Muscle layer of colon (tissue), 2 donors: ENCODE results near the gene PTPRJ.
"Not testable (repeated sequence)": the region's sequence is repeated elsewhere in the genome, so short reads cannot be mapped to it uniquely, and the experiment has no call there.

Experiments used
- H3K27ac ChIP-seq: one replicate; pipeline ENCODE4 v1.7.0; 2013; ENCODE audit warnings: low read depth, mild to moderate bottlenecking, low read length, moderate library complexity
- H3K27me3 ChIP-seq, 2 donors: one replicate each; pipeline ENCODE4 v1.7.0; 2013; ENCODE audit warnings: low read length in 2 of 2, mild to moderate bottlenecking in 2 of 2; ENCODE audit not compliant: insufficient read depth in 2 of 2, control insufficient read depth in 1 of 2
- H3K36me3 ChIP-seq: one replicate; pipeline ENCODE4 v1.7.0; 2013; ENCODE audit warnings: mild to moderate bottlenecking, low read length; ENCODE audit not compliant: insufficient read depth
- H3K4me1 ChIP-seq: one replicate; pipeline ENCODE4 v1.7.0; 2013; ENCODE audit warnings: mild to moderate bottlenecking, low read length; ENCODE audit not compliant: insufficient read depth
- H3K4me3 ChIP-seq, 2 donors: one replicate each; pipeline ENCODE4 v1.7.0; 2013; ENCODE audit warnings: low read length in 2 of 2, low read depth in 1 of 2, mild to moderate bottlenecking in 1 of 2, moderate library complexity in 1 of 2
- H3K9ac ChIP-seq: one replicate; pipeline ENCODE4 v1.7.0; 2013; ENCODE audit warnings: low read length
- H3K9me3 ChIP-seq: one replicate; pipeline ENCODE4 v1.7.0; 2013; ENCODE audit warnings: mild to moderate bottlenecking, low read length
- donor health status: abdominal sarcoma.
- donor health status: Adenocarcinoma of cecum.

PTPRJ gene

GRCh38 chr11:48013269-48013901 is 33.0 kb downstream of the PTPRJ start:
- Histone ChIP-seq H3K4me1 (no peaks in the 10 kb centered on the region), H3K4me3 (no peak overlapping the region), H3K27ac (no peak overlapping the region), H3K9ac (no peak overlapping the region), H3K9me3 (no peaks in the 10 kb centered on the region), H3K36me3 (no peaks in the 10 kb centered on the region), H3K27me3 (no peaks in the 10 kb centered on the region)

GRCh38 chr11:48014917-48015316 is 34.6 kb downstream of the PTPRJ start:
- no peak overlapping the region for H3K4me3 ChIP-seq
- no peak overlapping the region for H3K9ac ChIP-seq
- no peaks in the 10 kb centered on the region for H3K4me1 ChIP-seq
- no peaks in the 10 kb centered on the region for H3K9me3 ChIP-seq
- no peaks in the 10 kb centered on the region for H3K36me3 ChIP-seq
- H3K27ac ChIP-seq = no peak overlapping the region
- H3K27me3 ChIP-seq = no peaks in the 10 kb centered on the region

- Histone ChIP-seq H3K27me3 (no peaks in the 10 kb centered on the region), H3K4me1 (no peaks in the 10 kb centered on the region), H3K36me3 (no peaks in the 10 kb centered on the region), H3K9me3 (no peaks in the 10 kb centered on the region), H3K9ac (no peak overlapping the region), H3K27ac (no peak overlapping the region), H3K4me3 (no peak overlapping the region)
Observed at GRCh38 chr11:48017105-48017830, 36.9 kb downstream of the PTPRJ start.

- Histone ChIP-seq H3K27me3 (no peaks in the 10 kb centered on the region), H3K4me3 (no peak overlapping the region), H3K4me1 (no peaks in the 10 kb centered on the region), H3K9ac (no peak overlapping the region), H3K27ac (no peak overlapping the region), H3K9me3 (no peaks in the 10 kb centered on the region), H3K36me3 (no peaks in the 10 kb centered on the region)
Observed at GRCh38 chr11:48017831-48018527, 37.6 kb downstream of the PTPRJ start.

- Histone ChIP-seq H3K9ac (no peak overlapping the region), H3K27me3 (no peaks in the 10 kb centered on the region), H3K4me1 (no peaks in the 10 kb centered on the region), H3K9me3 (no peaks in the 10 kb centered on the region), H3K4me3 (no peak overlapping the region), H3K36me3 (no peaks in the 10 kb centered on the region), H3K27ac (no peak overlapping the region)
Observed at GRCh38 chr11:48018528-48019216, 38.3 kb downstream of the PTPRJ start.

GRCh38 chr11:48019217-48019584 is 38.8 kb downstream of the PTPRJ start:
- Histone ChIP-seq H3K9ac (no peak overlapping the region), H3K9me3 (no peaks in the 10 kb centered on the region), H3K27ac (no peak overlapping the region), H3K27me3 (no peaks in the 10 kb centered on the region), H3K36me3 (no peaks in the 10 kb centered on the region), H3K4me3 (no peak overlapping the region), H3K4me1 (no peaks in the 10 kb centered on the region)

- Histone ChIP-seq H3K27me3 (no peaks in the 10 kb centered on the region), H3K9me3 (no peaks in the 10 kb centered on the region), H3K27ac (no peak overlapping the region), H3K4me1 (no peaks in the 10 kb centered on the region), H3K9ac (no peak overlapping the region), H3K36me3 (no peaks in the 10 kb centered on the region), H3K4me3 (no peak overlapping the region)
Observed at GRCh38 chr11:48019595-48019994, 39.2 kb downstream of the PTPRJ start.

- H3K4me3 ChIP-seq = no peak overlapping the region
- no peak overlapping the region for H3K9ac ChIP-seq
- H3K27me3 ChIP-seq = no peaks in the 10 kb centered on the region
- H3K27ac ChIP-seq = no peak overlapping the region
- no peaks in the 10 kb centered on the region for H3K9me3 ChIP-seq
- no peaks in the 10 kb centered on the region for H3K36me3 ChIP-seq
- H3K4me1 ChIP-seq = no peaks in the 10 kb centered on the region
Observed at GRCh38 chr11:48020092-48020755, 39.9 kb downstream of the PTPRJ start.

- not testable (repeated sequence) for H3K4me3 ChIP-seq, H3K4me1 ChIP-seq, H3K27me3 ChIP-seq, H3K27ac ChIP-seq, H3K36me3 ChIP-seq, H3K9me3 ChIP-seq, H3K9ac ChIP-seq
Observed at GRCh38 chr11:48021201-48021820, 41.0 kb downstream of the PTPRJ start.

- H3K9me3 ChIP-seq = no peaks in the 10 kb centered on the region
- no peaks in the 10 kb centered on the region for H3K4me1 ChIP-seq
- no peaks in the 10 kb centered on the region for H3K27me3 ChIP-seq
- H3K4me3 ChIP-seq = no peak overlapping the region
- no peaks in the 10 kb centered on the region for H3K36me3 ChIP-seq
- no peak overlapping the region for H3K9ac ChIP-seq
- no peak overlapping the region for H3K27ac ChIP-seq
Observed at GRCh38 chr11:48022445-48022844, 42.1 kb downstream of the PTPRJ start.

GRCh38 chr11:48023608-48024007 is 43.2 kb downstream of the PTPRJ start:
- H3K36me3 ChIP-seq, H3K27ac ChIP-seq, H3K9ac ChIP-seq, H3K27me3 ChIP-seq, H3K4me1 ChIP-seq, H3K9me3 ChIP-seq, H3K4me3 ChIP-seq: not testable (repeated sequence)
